SK-N-DZ (cell line): ENCODE measurements around the gene FAU.
A peak's percentile ranks its signal among the peaks of the same experiment; 100 is the strongest.

Experiments used
- DNase-seq: peaks from one replicate; pipeline ENCODE4 v3.0.0-alpha.2; 2015; ENCODE audit warnings: low spot score
- small RNA-seq, 2 experiments: library from RNA; depleted of rRNA; stranded (forward); fragments of <200 nt; gene quantifications; one replicate each; pipeline ENCODE3, GENCODE V24; 2014

FAU gene

DNA sequence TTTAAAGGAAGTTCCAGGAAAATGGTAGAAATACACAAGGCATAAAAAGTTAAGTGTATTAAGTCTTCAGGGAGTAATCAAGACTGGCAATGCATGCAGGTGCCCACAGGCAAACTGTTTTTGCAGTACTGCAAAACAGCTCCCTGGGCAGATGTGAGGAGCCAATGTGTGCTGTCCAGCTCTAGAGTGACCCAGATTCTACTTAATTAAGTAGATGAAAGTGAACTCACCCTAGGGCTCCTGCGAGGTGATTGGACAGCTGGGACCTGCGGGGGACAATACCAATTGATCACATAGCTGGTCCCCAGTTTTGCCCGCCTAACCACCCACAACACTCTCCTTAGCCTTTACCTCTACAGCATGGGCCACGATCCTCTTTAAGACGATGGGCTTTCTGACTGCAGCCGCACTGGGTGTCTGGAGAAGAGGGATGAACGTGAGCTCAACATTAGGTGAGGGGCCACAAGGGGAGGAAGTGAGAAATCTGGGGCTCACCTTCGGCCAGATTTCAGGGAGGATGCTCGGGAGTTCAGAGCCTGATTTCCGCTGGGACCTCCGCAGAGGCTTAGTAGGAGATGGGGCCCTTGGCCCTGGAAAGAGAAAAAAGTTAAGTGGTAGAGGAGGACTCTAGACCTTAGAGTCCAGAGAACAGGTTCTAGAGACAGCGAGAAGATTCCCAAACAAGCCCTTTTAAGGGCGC lies 38.6 kb downstream of the FAU start:
- DNase-seq: no peak

DNA sequence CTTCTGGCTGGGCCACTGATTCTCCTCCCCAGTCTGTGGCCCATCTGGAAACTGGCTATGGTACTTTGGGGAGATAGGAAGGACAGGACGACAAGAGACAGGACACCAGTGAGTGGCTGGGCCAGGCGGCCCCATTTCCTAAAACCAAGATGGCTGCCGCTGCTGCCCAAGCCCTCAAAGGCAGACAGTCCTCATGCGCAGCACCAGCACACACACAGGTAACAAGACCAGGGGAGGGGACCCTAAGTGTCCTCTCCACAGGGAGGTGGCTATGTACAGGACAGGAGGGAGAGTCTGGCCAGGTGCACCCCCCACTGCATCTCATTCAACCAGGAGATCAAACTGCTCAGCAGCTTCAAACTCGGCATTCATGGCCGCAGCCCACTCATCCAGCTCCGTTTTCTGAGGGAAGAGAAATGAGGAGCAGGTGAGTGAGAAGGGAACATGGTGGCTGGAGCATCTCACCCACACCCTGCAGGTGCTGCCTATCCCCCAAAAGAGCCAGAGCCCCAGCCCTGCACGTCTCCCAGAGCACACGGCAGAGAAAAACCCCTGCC lies 43.1 kb downstream of the FAU start:
- DNase-seq: no peak

- DNase-seq: peak; percentile 60
Observed at GRCh38 chr11:65078151-65078550, 43.8 kb downstream of the FAU start.

- peak; percentile 58 for DNase-seq
Observed at GRCh38 chr11:65077451-65077850, 44.5 kb downstream of the FAU start.

DNA sequence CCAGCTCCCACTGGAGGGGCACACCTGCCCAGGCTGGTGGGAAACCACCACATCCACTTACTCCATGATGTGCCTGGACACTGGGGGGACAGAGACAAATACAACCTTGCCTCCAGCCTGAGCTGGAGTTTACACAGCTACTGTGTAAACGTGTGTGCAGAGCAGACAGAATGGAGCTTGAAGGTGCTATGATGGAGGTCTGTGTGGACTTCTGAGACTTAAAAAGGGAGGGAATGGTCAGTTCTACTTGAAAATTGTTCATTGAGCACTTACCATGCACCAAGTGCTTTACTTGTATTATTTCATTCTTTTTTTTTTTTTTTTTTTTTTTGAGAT lies 49.3 kb downstream of the FAU start:
- no peak for DNase-seq

DNA sequence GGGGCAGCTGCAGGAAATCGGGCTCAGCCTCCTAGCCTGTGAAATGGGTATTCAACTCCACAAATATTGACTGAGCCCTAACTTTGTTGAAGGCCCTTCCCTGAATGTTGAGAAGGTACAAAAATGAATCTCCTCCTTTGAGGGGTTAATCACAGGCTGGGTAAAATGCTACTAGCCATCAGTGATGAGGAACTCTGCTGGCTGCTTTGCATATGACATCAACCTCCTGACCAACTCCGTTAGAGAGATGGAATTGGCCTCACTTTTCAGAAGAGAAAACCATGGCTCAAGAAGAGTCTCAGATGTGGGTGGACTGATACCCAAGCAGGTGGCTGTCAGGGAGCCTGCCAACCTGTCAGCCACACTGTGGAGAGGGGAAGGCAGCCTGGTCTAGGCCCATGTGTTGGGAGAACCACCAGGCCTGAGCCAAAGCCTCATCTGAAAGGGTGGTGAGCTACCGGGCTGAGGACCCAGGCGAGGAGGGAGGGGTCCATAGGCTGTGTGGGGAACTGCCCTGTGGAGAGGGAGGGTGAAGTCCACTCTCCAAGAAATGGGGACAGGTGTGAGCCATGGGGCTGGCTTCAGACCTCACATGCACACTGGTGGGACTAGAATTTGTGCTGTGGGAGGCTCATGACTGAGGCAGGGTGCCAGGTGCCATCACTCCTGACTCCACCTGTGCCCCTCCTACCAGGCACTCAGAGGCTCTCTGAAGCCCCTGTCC lies 49.9 kb downstream of the FAU start:
- DNase-seq: no peak

Small RNA genes lying within 50 kb of the gene (small RNA-seq; reads per million reads assigned to genes)
- gene HIGD1AP10 (0 reads per million in 2 experiments), gene PDCL2P2 (0 reads per million in 2 experiments), gene RNU2-23P (17.7 to 22.0 reads per million in 2 experiments)
